ENCODE results near the gene TRIM71. TPM values are rescaled to one million over a fixed set of nuclear protein-coding genes. Genes with fewer than 3 reads are reported as not detected.

The TRIM71 gene
- total RNA-seq, 1 donor from 2014 or later = not detected

GRCh38 chr3:32819551-32820348 is 2.0 kb downstream of the TRIM71 start:
- DNase-seq (ENCODE audit: extremely low spot score, unreplicated experiment) = no peak
- Mint-ChIP-seq H3K4me3 (ENCODE audit: unreplicated experiment) (peak overlapping the region; percentile 63), H3K27me3 (ENCODE audit: unreplicated experiment) (peaks cover 81% of the 10 kb centered on the region), H3K27ac (ENCODE audit: unreplicated experiment) (no peak overlapping the region), H3K4me1 (ENCODE audit: unreplicated experiment) (peaks cover 22% of the 10 kb centered on the region), H3K9me3 (ENCODE audit: unreplicated experiment) (no peaks in the 10 kb centered on the region), H3K36me3 (ENCODE audit: unreplicated experiment) (peaks cover 6% of the 10 kb centered on the region)
- TF ChIP-seq CTCF (IDR thresholded peaks at IDR 0.05) = no peak

GRCh38 chr3:32820430-32820829 is 2.6 kb downstream of the TRIM71 start:
- Mint-ChIP-seq H3K9me3 (ENCODE audit: unreplicated experiment) (no peaks in the 10 kb centered on the region), H3K27ac (ENCODE audit: unreplicated experiment) (no peak overlapping the region), H3K27me3 (ENCODE audit: unreplicated experiment) (peaks cover 80% of the 10 kb centered on the region), H3K4me3 (ENCODE audit: unreplicated experiment) (no peak overlapping the region), H3K36me3 (ENCODE audit: unreplicated experiment) (peaks cover 6% of the 10 kb centered on the region), H3K4me1 (ENCODE audit: unreplicated experiment) (peaks cover 22% of the 10 kb centered on the region)
- no peak for DNase-seq (ENCODE audit: extremely low spot score, unreplicated experiment)
- TF ChIP-seq CTCF (IDR thresholded peaks at IDR 0.05) = no peak

GRCh38 chr3:32820971-32821685 is 3.3 kb downstream of the TRIM71 start:
- peaks cover 79% of the 10 kb centered on the region for H3K27me3 Mint-ChIP-seq (ENCODE audit: unreplicated experiment)
- TF ChIP-seq CTCF (IDR thresholded peaks at IDR 0.05) = no peak
- no peak for DNase-seq (ENCODE audit: extremely low spot score, unreplicated experiment)
- H3K36me3 Mint-ChIP-seq (ENCODE audit: unreplicated experiment) = peaks cover 6% of the 10 kb centered on the region
- no peak overlapping the region for H3K27ac Mint-ChIP-seq (ENCODE audit: unreplicated experiment)
- H3K4me1 Mint-ChIP-seq (ENCODE audit: unreplicated experiment) = peaks cover 22% of the 10 kb centered on the region
- H3K9me3 Mint-ChIP-seq (ENCODE audit: unreplicated experiment) = no peaks in the 10 kb centered on the region
- no peak overlapping the region for H3K4me3 Mint-ChIP-seq (ENCODE audit: unreplicated experiment)

- Mint-ChIP-seq H3K9me3 (ENCODE audit: unreplicated experiment) (no peaks in the 10 kb centered on the region), H3K27ac (ENCODE audit: unreplicated experiment) (no peak overlapping the region), H3K4me1 (ENCODE audit: unreplicated experiment) (peaks cover 18% of the 10 kb centered on the region), H3K4me3 (ENCODE audit: unreplicated experiment) (peak overlapping the region; percentile 16), H3K36me3 (ENCODE audit: unreplicated experiment) (peaks cover 6% of the 10 kb centered on the region), H3K27me3 (ENCODE audit: unreplicated experiment) (peaks cover 75% of the 10 kb centered on the region)
- no peak for DNase-seq (ENCODE audit: extremely low spot score, unreplicated experiment)
- no peak for TF ChIP-seq CTCF (IDR thresholded peaks at IDR 0.05)
These were observed 4.0 kb downstream of the TRIM71 start for GRCh38 chr3:32821686-32822296.
